CD4-positive, alpha-beta T cell treated with Interleukin-1 beta for 1 hour (primary cell): ENCODE measurements around the gene MRGPRX3.
"Not testable (repeated sequence)": the region's sequence is repeated elsewhere in the genome, so short reads cannot be mapped to it uniquely, and the experiment has no call there.

Experiments
- DNase-seq, 2 donors: peaks; one replicate each; pipeline ENCODE4 v3.0.0-alpha.2; 2020 to 2022

The MRGPRX3 gene

GRCh38 chr11:18132341-18132740 is at the start of gene MRGPRX3:
MRGPRX3 (plus strand) TSS chr11:18132571; CDS start chr11:18137203, 4,632 bp downstream.
- no peak for DNase-seq

DNA sequence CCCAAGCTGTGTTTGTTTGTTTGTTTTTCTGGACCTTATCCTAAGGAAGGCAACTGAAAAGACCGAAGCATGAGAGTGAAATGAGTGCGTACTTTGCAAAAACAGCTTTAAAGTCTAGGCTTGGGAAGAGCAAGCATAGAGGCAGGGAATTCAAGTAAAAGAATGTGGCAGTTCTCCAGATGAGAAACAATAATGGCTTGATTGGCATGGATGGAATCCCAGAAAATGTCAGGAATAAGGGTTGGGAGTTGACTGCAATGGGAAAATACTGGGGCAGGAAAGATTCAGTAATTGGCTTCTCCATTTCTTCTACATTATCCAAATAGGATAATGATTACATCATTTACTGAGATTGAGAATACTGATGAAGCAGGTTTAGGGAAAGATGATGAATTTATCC is 44.0 kb upstream of the MRGPRX3 start:
- no peak for DNase-seq

DNA sequence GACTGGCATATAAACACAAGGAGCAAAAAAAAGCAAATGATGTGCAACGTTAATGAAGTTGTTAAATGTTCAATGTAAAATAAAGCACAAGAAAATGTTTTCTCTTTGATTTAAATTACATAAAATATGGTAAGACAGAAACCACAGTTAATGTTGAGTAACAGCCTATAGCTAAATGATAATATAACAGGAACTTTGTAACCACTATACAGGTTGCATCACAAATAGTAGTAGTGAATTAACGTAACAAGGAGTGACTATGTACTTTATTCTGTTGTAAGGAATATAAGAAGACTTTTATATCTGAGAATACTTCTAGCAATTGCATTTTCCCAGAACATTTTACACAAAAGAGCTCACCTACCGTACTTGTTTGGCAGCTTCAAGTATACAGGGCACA is 43.4 kb upstream of the MRGPRX3 start:
- no peak for DNase-seq

DNA sequence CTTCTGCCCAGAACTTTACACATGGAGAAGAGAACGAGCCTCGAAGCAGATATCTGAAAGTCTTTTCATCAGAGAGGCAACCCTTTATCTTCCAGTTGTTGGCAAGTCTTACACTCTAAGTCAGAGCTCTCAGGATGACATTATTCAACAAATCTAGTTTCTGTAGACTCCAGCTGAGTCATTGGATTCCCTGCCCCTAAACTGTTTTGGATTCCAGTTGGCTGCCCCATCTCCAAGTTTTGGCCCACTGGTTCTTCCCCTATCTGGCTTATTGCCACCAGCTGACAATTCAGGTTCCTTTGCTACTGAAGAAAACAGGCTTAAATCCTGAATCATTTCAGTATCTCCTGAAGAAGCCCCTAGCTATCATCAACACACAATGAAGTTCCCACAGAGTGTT is 40.6 kb upstream of the MRGPRX3 start:
- DNase-seq: no peak

GRCh38 chr11:18093959-18094358 is 38.4 kb upstream of the MRGPRX3 start:
- DNase-seq: no peak

DNA sequence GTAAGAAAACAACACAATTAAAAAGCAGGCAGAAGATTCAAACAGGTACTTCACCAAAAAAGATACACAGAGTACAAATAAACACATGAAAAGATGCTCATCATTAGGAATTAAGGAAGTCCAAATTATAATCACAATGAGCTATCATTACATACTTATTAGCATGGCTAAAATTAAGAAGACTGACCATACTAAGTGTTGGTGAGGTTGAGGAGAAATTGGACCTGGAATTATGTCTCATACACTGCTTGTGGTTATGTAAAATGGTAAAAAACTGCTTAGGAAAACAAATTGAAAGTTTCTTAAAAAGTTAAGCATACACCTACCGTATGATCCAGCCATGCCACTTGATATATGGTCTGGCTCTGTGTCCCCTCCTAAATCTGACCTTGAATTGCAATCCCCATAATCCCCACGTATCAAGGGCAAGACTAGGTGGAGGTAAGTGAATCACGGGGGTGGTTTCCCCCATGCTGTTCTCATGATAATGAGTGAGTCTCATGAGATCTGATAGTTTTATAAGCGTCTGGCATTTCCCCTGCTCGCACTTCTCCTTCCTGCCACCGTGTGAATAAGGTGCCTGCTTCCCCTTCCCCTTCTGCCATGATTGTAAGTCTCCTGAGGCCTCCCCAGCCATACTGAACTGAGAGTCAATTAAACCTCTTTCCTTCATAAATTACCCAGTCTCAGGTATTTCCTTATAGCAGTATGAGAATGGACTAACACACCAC is 31.3 kb upstream of the MRGPRX3 start:
- peak in 1 of 2 donors; percentile 9 for DNase-seq

GRCh38 chr11:18105086-18105801 is 27.1 kb upstream of the MRGPRX3 start:
- no peak for DNase-seq

DNA sequence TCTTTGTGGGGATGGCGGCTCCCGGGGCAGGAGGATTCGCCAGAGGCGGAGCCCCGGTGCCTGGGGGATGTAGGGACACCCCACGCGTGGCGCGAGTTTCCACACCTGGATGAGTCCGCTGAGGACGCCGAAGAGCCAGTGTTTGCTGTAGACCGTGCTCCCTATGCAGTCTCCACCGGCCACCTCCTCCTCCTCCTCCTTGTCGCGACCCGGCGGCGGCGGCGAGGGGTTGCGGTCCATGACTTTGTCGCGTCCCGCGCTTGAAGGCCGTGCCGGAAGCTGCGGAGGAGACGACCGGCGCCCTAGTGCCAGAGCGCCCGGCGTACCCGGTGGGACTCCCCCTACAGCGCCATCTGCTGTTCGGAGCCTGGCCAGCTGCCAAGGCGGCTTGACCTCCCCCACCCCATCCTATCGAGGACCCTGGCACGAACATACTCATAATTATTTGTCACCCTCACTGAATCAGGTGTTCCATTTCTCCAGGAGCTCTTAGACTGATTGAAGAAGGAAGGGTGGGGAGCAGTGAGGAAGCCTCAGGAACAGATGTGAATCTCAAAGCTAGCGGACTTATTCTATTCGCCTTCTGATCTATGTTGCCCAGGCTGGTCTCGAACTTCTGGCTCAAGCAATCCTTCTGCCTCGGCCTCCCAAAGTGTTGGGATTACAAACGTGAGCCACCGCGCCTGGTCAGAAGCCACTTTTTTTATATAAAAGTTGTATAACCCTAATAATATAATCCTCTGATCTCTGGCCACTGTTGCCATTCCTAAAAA is 26.4 kb upstream of the MRGPRX3 start, which contains the start of gene SAAL1:
SAAL1 (minus strand) TSS at position 281 of the 773 bp plus-strand sequence; CDS start at position 240, 41 bp downstream.
- DNase-seq: peak; percentile 85 to 88

- DNase-seq: no peak
Measured at GRCh38 chr11:18106688-18107087, 25.7 kb upstream of the MRGPRX3 start.

- no peak for DNase-seq
Measured at GRCh38 chr11:18108254-18108653, 24.1 kb upstream of the MRGPRX3 start.

- no peak for DNase-seq
Measured at GRCh38 chr11:18111005-18111404, 21.4 kb upstream of the MRGPRX3 start.

DNA sequence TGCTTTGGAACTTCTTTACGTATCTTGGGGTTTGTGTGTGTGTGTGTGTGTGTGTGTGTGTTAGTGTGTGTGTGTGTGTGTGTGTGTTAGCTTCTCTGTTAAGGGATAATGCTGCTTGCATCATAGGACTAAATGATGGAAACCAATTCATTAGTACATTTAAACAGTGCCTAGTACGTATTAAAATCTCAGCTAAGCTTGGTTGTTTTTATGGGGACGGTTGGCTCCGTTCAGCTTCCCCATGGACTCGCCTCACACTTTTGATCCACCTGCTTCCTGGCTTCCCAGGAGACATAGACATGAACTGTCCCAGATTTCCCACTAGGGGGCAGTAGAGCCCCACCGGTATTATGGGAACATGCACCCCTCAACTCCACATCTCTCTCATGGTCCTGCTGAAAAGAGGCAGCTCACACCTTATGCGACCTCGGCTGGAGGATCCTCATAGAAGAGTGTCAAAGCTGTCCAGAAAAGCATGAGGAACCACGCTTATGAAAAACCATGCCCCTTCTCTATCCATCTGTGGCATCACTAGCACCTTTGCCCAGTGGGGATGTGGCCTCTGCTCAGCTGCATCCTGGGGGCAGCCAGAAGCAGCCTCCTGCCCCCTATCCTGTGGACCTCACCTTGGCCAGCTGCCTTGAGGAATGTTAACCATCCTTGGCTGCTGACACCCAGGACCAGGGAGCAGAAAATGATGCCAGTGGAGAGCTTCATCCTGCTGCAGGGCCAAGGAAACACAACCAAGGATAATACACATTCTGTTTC is 16.8 kb upstream of the MRGPRX3 start:
- peak; percentile 57 to 68 for DNase-seq

DNA sequence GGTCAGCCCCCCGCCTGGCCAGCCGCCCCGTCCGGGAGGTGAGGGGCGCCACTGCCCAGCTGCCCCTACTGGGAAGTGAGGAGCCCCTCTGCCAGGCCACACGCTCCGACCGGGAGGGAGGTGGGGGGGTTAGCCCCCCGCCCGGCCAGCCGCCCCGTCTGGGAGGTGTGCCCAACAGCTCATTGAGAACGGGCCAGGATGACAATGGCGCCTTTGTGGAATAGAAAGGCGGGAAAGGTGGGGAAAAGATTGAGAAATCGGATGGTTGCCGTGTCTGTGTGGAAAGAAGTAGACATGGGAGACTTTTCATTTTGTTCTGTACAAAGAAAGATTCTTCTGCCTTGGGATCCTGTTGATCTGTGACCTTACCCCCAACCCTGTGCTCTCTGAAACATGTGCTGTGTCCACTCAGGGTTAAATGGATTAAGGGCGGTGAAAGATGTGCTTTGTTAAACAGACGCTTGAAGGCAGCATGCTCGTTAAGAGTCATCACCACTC is 11.0 kb upstream of the MRGPRX3 start:
- not testable (repeated sequence) for DNase-seq

- not testable (repeated sequence) for DNase-seq
Measured at GRCh38 chr11:18131115-18131514, 1.3 kb upstream of the MRGPRX3 start.

DNA sequence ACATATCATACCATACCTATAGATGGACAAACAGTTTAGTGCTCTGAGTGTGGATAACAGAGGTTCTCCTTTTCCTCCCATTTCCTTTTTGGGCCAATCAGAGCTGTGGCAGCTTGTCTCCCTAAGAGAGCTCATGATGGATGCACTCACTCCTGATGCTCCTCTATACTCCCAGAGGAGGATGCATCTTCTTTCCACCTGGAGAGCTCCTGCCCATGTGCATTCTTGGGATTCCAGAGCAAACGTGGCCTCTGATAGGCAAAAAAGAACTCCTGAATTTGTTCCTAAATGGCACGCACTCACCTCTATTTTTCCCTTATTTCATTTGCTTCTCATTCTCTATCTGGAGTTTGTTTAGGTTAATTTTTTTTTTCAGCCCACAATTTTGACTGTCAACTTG is 2.9 kb downstream of the MRGPRX3 start:
- no peak for DNase-seq

DNA sequence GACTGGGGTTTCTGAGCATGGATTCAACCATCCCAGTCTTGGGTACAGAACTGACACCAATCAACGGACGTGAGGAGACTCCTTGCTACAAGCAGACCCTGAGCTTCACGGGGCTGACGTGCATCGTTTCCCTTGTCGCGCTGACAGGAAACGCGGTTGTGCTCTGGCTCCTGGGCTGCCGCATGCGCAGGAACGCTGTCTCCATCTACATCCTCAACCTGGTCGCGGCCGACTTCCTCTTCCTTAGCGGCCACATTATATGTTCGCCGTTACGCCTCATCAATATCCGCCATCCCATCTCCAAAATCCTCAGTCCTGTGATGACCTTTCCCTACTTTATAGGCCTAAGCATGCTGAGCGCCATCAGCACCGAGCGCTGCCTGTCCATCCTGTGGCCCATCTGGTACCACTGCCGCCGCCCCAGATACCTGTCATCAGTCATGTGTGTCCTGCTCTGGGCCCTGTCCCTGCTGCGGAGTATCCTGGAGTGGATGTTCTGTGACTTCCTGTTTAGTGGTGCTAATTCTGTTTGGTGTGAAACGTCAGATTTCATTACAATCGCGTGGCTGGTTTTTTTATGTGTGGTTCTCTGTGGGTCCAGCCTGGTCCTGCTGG is 4.9 kb downstream of the MRGPRX3 start:
- DNase-seq: no peak

DNA sequence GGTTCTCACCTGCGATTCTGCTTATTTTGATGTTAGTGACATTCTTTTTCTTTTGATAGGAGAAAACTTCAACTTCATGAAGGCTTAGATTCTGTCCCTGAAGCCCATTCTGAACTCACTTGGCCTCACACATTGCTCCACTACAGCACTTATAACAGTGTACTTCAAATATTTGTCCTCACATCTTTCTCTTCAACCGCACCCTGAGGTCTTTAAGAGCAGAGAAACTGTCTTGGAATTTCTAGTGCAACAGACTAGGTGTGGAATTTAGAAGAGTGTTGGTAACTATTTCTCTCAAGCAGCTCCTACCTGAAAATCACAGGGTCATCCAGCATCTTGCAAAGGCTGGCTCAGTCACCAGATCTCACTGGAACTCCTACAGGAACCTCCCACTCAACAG is 7.8 kb downstream of the MRGPRX3 start:
- no peak for DNase-seq

DNA sequence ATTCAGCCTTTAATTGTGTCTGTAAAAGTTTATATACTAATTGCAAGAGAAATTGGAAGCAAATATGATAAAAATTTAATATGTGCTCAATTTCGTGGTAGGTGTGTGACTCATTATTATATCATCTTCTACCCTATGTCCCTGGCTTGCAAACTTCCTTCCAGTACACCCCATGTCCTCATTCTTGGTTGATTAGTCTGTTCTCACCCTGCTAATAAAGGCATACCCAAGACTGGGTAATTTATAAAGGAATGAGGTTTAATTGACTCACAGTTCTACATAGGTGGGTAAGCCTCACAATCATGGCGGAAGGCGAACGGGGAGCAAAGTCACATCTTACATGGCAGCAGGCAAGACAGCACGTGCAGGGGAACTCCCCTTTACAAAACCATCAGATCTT is 11.9 kb downstream of the MRGPRX3 start:
- no peak for DNase-seq

DNA sequence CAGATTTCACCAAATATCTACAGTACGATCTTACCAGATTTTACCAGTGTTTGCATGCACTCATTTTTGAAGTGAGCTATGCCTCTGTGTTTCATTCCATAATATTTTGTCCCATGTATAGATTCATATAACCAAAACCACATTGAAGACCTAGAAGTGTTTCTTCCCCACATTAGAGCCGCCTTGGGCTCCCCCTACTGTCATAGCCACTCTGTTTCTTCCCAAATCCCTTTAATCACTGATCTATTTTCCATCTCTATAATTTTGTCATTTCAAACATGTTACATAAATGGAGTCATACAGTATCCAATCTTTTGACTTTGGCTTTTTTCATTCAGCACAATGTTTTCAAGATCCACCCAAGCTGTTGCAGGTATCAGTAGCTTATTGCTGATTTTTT is 12.7 kb downstream of the MRGPRX3 start:
- DNase-seq: no peak

DNA sequence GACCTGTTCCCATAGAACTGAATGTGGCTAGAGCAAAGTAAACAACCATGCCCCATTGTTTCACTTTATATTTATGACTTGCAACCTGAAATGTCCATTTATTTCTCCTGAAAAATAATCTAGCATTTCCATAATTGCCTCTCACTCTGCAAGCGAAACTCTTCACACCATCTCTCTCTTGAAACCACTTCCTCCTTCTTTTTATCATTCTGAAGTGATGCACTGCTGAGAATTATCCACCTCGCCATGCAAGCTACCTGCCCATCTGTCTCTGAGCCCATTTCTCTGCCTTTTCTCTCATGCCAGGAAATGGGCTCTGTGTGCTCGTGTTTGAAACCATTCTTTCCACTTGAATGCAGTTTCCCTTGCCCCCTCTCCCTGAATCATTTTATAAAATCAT is 13.5 kb downstream of the MRGPRX3 start:
- no peak for DNase-seq

DNA sequence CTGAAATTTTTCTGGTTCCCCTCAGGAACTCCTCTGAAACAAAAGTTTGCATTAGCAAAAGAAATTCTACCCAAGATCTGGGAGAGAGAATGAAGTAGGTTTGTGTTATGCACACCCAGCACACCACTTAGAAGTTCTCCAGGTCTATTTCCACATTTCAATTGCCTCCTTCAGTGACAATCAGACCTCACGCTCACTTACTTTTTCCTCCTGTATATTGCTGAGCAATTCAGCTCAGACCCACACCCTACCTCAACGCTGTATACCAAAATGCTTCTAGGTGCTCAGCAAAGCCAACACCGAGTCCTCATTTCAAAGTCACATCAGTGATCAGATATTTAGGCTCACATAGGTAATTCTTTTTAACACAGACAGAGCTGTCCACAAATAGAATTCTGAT is 19.2 kb downstream of the MRGPRX3 start:
- DNase-seq: no peak

DNA sequence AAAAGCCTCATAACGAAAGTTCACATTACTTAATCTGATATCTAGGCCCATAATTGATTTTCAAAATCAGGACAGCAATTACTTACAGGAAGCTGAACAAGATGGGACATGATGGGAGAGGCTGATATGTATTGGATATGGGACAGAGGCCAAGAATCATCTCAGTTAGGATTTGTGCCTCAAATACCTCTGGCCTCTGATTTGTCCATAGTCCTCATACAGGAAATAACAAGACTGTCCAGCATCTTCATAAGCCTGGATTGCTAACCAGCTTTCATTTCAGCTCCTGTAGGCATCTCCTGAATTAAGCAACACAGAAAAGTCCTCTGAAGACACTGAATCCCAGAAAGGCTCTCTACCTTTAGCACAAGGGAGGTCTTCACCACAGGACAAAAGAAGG is 36.0 kb downstream of the MRGPRX3 start:
- DNase-seq: no peak
